H9 (cell line): Measurements from ENCODE around the gene ITPR3. TPM values are rescaled to one million over a fixed set of nuclear protein-coding genes. Genes with fewer than 3 reads are reported as not detected.
A peak's percentile ranks its signal among the peaks of the same experiment; 100 is the strongest.

Experiments used
- DNase-seq: peaks from one replicate; pipeline ENCODE4 v3.0.0-alpha.2; 2017
- H2AFZ ChIP-seq: one replicate; pipeline ENCODE4 v1.6.1; 2013; ENCODE audit warnings: mild to moderate bottlenecking, low read length, control low read depth, moderate library complexity
- H2AK5ac ChIP-seq: 2 replicates; pipeline ENCODE4 v1.6.1; 2013; ENCODE audit warnings: low read length, control low read depth, mixed read lengths; ENCODE audit not compliant: insufficient read length
- H2BK120ac ChIP-seq: one replicate; pipeline ENCODE4 v1.6.1; 2013; ENCODE audit warnings: low read depth, mild to moderate bottlenecking, low read length, control low read depth, inconsistent platforms; ENCODE audit not compliant: poor library complexity, severe bottlenecking
- H2BK12ac ChIP-seq: 2 replicates; pipeline ENCODE4 v1.6.1; 2013; ENCODE audit warnings: low read length, control low read depth, mixed read lengths, low read depth; ENCODE audit not compliant: insufficient read length
- H2BK15ac ChIP-seq: 2 replicates; pipeline ENCODE4 v1.6.1; 2013; ENCODE audit warnings: low read depth, low read length, control low read depth
- H2BK20ac ChIP-seq: one replicate; pipeline ENCODE4 v1.6.1; 2013; ENCODE audit warnings: low read depth, mild to moderate bottlenecking, low read length, control low read depth, inconsistent platforms; ENCODE audit not compliant: poor library complexity, severe bottlenecking
- H2BK5ac ChIP-seq: 2 replicates; pipeline ENCODE4 v1.6.1; 2013; ENCODE audit warnings: low read length, control low read depth, mixed read lengths; ENCODE audit not compliant: insufficient read length
- H3K14ac ChIP-seq: 2 replicates; pipeline ENCODE4 v1.6.1; 2013; ENCODE audit warnings: low read length, control low read depth; ENCODE audit not compliant: insufficient read depth
- H3K18ac ChIP-seq: 2 replicates; pipeline ENCODE4 v1.6.1; 2013; ENCODE audit warnings: low read depth, mild to moderate bottlenecking, mixed read lengths, low read length, control low read depth; ENCODE audit not compliant: insufficient read length
- H3K23ac ChIP-seq: 2 replicates; pipeline ENCODE4 v1.6.1; 2013; ENCODE audit warnings: low read length, control low read depth, mixed read lengths, low read depth; ENCODE audit not compliant: insufficient read length
- H3K23me2 ChIP-seq: 2 replicates; pipeline ENCODE4 v1.6.1; 2013; ENCODE audit warnings: low read depth, mild to moderate bottlenecking, mixed read lengths, low read length, control low read depth; ENCODE audit not compliant: insufficient read length, poor library complexity, severe bottlenecking
- H3K27ac ChIP-seq: 2 replicates; pipeline ENCODE4 v1.5.1; 2013; ENCODE audit warnings: low read length, control low read depth, mixed read lengths, low read depth; ENCODE audit not compliant: insufficient read length
- H3K27me3 ChIP-seq: 2 replicates; pipeline ENCODE4 v1.6.1; 2013; ENCODE audit warnings: low read length, control low read depth, inconsistent platforms; ENCODE audit not compliant: insufficient read depth
- H3K4ac ChIP-seq: 2 replicates; pipeline ENCODE4 v1.6.1; 2013; ENCODE audit warnings: low read depth, mild to moderate bottlenecking, control low read depth, inconsistent platforms, low read length, moderate library complexity
- H3K4me1 ChIP-seq: 2 replicates; pipeline ENCODE4 v1.6.1; 2013; ENCODE audit warnings: low read length, control low read depth, inconsistent platforms; ENCODE audit not compliant: insufficient read depth
- H3K4me2 ChIP-seq: 2 replicates; pipeline ENCODE4 v1.6.1; 2013; ENCODE audit warnings: low read length, control low read depth, mixed read lengths; ENCODE audit not compliant: insufficient read length, insufficient read depth
- H3K56ac ChIP-seq: 2 replicates; pipeline ENCODE4 v1.6.1; 2013; ENCODE audit warnings: low read depth, mild to moderate bottlenecking, mixed read lengths, low read length, control low read depth; ENCODE audit not compliant: insufficient read length
- H3K79me1 ChIP-seq: 2 replicates; pipeline ENCODE4 v1.6.1; 2013; ENCODE audit warnings: low read depth, mild to moderate bottlenecking, moderate library complexity, low read length, control low read depth, inconsistent platforms; ENCODE audit not compliant: insufficient read depth, poor library complexity, severe bottlenecking
- H3K79me2 ChIP-seq: 2 replicates; pipeline ENCODE4 v1.6.1; 2013; ENCODE audit warnings: low read length, control low read depth, inconsistent platforms; ENCODE audit not compliant: insufficient read depth
- H3K9ac ChIP-seq: 2 replicates; pipeline ENCODE4 v1.6.1; 2013; ENCODE audit warnings: low read length, control low read depth, mixed read lengths; ENCODE audit not compliant: insufficient read length; ENCODE audit errors: extremely low read depth
- H3K9me3 ChIP-seq: one replicate; pipeline ENCODE4 v1.6.1; 2013; ENCODE audit warnings: low read depth, low read length, inconsistent platforms; ENCODE audit not compliant: control insufficient read depth
- H3T11ph ChIP-seq: one replicate; pipeline ENCODE4 v1.6.1; 2013; ENCODE audit warnings: mild to moderate bottlenecking, low read length, control low read depth, inconsistent platforms
- H4K20me1 ChIP-seq: one replicate; pipeline ENCODE4 v1.6.1; 2013; ENCODE audit not compliant: control insufficient read depth, insufficient read length, insufficient read depth
- H4K5ac ChIP-seq: 2 replicates; pipeline ENCODE4 v1.6.1; 2013; ENCODE audit warnings: low read depth, mild to moderate bottlenecking, mixed read lengths, low read length, control low read depth; ENCODE audit not compliant: insufficient read length
- H4K8ac ChIP-seq: replicated peaks from 2 replicates; pipeline ENCODE4 v1.6.1; 2013; ENCODE audit warnings: low read length, control low read depth, mixed read lengths, low read depth; ENCODE audit not compliant: insufficient read length
- H4K91ac ChIP-seq: 2 replicates; pipeline ENCODE4 v1.6.1; 2013; ENCODE audit warnings: low read depth, mild to moderate bottlenecking, moderate library complexity, mixed read lengths, low read length, control low read depth; ENCODE audit not compliant: insufficient read length
- H3K27ac Mint-ChIP-seq, 3 experiments: 2 replicates in 2 of 3; 3 replicates in 1 of 3; pipeline ENCODE4 v1.8.0; 2020 to 2021; ENCODE audit warnings: mixed read lengths in 3 of 3, mild to moderate bottlenecking in 1 of 3, moderate library complexity in 1 of 3
- H3K27me3 Mint-ChIP-seq: 2 replicates; pipeline ENCODE4 v1.8.0; 2021; ENCODE audit warnings: low read depth, mild to moderate bottlenecking, moderate library complexity, mixed read lengths
- H3K36me3 Mint-ChIP-seq, 3 experiments: 2 replicates in 2 of 3; 3 replicates in 1 of 3; pipeline ENCODE4 v1.8.0; 2020 to 2021; ENCODE audit warnings: low read depth in 3 of 3, mixed read lengths in 3 of 3; ENCODE audit not compliant: insufficient read depth in 1 of 3
- H3K4me1 Mint-ChIP-seq, 2 experiments: 2 replicates each; pipeline ENCODE4 v1.8.0; 2020; ENCODE audit warnings: mixed read lengths in 2 of 2
- H3K4me3 Mint-ChIP-seq, 2 experiments: 2 replicates in 1 of 2; 3 replicates in 1 of 2; pipeline ENCODE4 v1.8.0; 2020 to 2021; ENCODE audit warnings: mild to moderate bottlenecking in 2 of 2, mixed read lengths in 2 of 2, moderate library complexity in 1 of 2
- H3K9me3 Mint-ChIP-seq, 2 experiments: 2 replicates in 1 of 2; 3 replicates in 1 of 2; pipeline ENCODE4 v1.8.0; 2020; ENCODE audit warnings: mild to moderate bottlenecking in 2 of 2, mixed read lengths in 2 of 2, moderate library complexity in 1 of 2
- CTCF ChIP-seq: fragments of 200-600 bp; sonication (generic); conservative IDR thresholded peaks from 3 replicates; pipeline ENCODE4 v1.8.0; 2021; ENCODE audit warnings: antibody characterized with exemption, mild to moderate bottlenecking
- WGBS: extraction: QIAGEN DNeasy Blood & Tissue Kit; methylation state at CpG from one replicate; pipeline ENCODE4 v1.1.7; 2013; ENCODE audit warnings: missing lambda C conversion rate, low lambda C conversion rate, mixed read lengths; ENCODE audit not compliant: insufficient read length; ENCODE audit errors: extremely low coverage; 5-methylcytosine and 5-hydroxymethylcytosine counted together
- total RNA-seq: library from RNA; stranded (reverse); gene quantifications from 2 replicates; pipeline ENCODE4 v1.2.1, GENCODE V29; 2021

ITPR3 gene
- total RNA-seq, 1 experiment from 2014 or later: 40.3 TPM

GRCh38 chr6:33732817-33733708 lies 111.9 kb downstream of the ITPR3 start:
- Histone ChIP-seq H3K79me2 (no peaks in the 10 kb centered on the region), H2BK120ac (no peak overlapping the region), H3K14ac (0 out of 2 replicates have a peak overlapping the region, but pooled peaks have one; percentile 24), H3K23me2 (no peaks in the 10 kb centered on the region), H4K8ac (no peak overlapping the region), H2BK12ac (no peak overlapping the region), H3K27me3 (no peaks in the 10 kb centered on the region), H3K23ac (no peak overlapping the region), H2BK5ac (no peak overlapping the region), H3K56ac (no peak overlapping the region), H4K5ac (no peak overlapping the region), H3K79me1 (no peaks in the 10 kb centered on the region), H3K9ac (no peak overlapping the region), H3K27ac (no peak overlapping the region), H2BK15ac (no peak overlapping the region), H4K20me1 (no peaks in the 10 kb centered on the region), H2AK5ac (no peak overlapping the region), H3K4ac (no peak overlapping the region), H3T11ph (no peak overlapping the region), H2BK20ac (no peak overlapping the region), H3K18ac (no peak overlapping the region), H3K4me1 (no peaks in the 10 kb centered on the region), H2AFZ (no peak overlapping the region), H3K4me2 (no peak overlapping the region), H4K91ac (no peak overlapping the region), H3K9me3 (no peaks in the 10 kb centered on the region)
- no peaks in the 10 kb centered on the region for H3K36me3 Mint-ChIP-seq
- H3K27me3 Mint-ChIP-seq: peaks cover 14% of the 10 kb centered on the region
- peaks cover 12 to 14% of the 10 kb centered on the region in 2 experiments; a peak in 3 of 4 replicates for H3K4me1 Mint-ChIP-seq
- peak overlapping the region in 1 of 3 experiments; percentile 77; a peak in 1 of 7 replicates for H3K27ac Mint-ChIP-seq
- DNase-seq: no peak
- no peaks in the 10 kb centered on the region for H3K9me3 Mint-ChIP-seq
- no peak for TF ChIP-seq CTCF
- H3K4me3 Mint-ChIP-seq: no peak overlapping the region; a peak in 1 of 5 replicates
- WGBS: no CpG with 5 or more reads among the region's 13 CpGs
